Keratinocyte (primary cell): ENCODE results near the gene MACF1.

ENCODE experiments used
- CTCF ChIP-seq, 3 experiments: IDR thresholded peaks in 1 of 3; conservative IDR thresholded peaks in 1 of 3; optimal IDR thresholded peaks in 1 of 3; 2 replicates in 2 of 3; 3 replicates in 1 of 3; pipeline versions ENCODE3 to v1.5.1; 2011; ENCODE audit warnings: low read length in 3 of 3, mild to moderate bottlenecking in 3 of 3, moderate library complexity in 2 of 3, control low read depth in 1 of 3, inconsistent platforms in 1 of 3; ENCODE audit not compliant: insufficient read depth in 2 of 3; ENCODE audit errors: extremely low read depth in 1 of 3
- EZH2 ChIP-seq: IDR thresholded peaks from one replicate; pipeline ENCODE4 v1.6.1; 2012; ENCODE audit warnings: inconsistent platforms, mild to moderate bottlenecking, low read length, moderate library complexity

GRCh38 chr1:39359028-39359570 lies 154.6 kb downstream of the MACF1 start:
- TF ChIP-seq CTCF (optimal IDR thresholded peaks at IDR 0.05 in 1 of 3, IDR thresholded peaks at IDR 0.05 in 1 of 3, conservative IDR thresholded peaks at IDR 0.05 in 1 of 3; ENCODE audit: extremely low read depth in 1 of 3, insufficient read depth in 2 of 3, low read length in 3 of 3) (no peak), EZH2 (no peak)
